Measurements from ENCODE around the gene ARHGEF7.
"Not testable (repeated sequence)": the region's sequence is repeated elsewhere in the genome, so short reads cannot be mapped to it uniquely, and the experiment has no call there.

Gene ARHGEF7, protein sequence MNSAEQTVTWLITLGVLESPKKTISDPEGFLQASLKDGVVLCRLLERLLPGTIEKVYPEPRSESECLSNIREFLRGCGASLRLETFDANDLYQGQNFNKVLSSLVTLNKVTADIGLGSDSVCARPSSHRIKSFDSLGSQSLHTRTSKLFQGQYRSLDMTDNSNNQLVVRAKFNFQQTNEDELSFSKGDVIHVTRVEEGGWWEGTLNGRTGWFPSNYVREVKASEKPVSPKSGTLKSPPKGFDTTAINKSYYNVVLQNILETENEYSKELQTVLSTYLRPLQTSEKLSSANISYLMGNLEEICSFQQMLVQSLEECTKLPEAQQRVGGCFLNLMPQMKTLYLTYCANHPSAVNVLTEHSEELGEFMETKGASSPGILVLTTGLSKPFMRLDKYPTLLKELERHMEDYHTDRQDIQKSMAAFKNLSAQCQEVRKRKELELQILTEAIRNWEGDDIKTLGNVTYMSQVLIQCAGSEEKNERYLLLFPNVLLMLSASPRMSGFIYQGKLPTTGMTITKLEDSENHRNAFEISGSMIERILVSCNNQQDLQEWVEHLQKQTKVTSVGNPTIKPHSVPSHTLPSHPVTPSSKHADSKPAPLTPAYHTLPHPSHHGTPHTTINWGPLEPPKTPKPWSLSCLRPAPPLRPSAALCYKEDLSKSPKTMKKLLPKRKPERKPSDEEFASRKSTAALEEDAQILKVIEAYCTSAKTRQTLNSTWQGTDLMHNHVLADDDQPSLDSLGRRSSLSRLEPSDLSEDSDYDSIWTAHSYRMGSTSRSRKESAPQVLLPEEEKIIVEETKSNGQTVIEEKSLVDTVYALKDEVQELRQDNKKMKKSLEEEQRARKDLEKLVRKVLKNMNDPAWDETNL

DNA sequence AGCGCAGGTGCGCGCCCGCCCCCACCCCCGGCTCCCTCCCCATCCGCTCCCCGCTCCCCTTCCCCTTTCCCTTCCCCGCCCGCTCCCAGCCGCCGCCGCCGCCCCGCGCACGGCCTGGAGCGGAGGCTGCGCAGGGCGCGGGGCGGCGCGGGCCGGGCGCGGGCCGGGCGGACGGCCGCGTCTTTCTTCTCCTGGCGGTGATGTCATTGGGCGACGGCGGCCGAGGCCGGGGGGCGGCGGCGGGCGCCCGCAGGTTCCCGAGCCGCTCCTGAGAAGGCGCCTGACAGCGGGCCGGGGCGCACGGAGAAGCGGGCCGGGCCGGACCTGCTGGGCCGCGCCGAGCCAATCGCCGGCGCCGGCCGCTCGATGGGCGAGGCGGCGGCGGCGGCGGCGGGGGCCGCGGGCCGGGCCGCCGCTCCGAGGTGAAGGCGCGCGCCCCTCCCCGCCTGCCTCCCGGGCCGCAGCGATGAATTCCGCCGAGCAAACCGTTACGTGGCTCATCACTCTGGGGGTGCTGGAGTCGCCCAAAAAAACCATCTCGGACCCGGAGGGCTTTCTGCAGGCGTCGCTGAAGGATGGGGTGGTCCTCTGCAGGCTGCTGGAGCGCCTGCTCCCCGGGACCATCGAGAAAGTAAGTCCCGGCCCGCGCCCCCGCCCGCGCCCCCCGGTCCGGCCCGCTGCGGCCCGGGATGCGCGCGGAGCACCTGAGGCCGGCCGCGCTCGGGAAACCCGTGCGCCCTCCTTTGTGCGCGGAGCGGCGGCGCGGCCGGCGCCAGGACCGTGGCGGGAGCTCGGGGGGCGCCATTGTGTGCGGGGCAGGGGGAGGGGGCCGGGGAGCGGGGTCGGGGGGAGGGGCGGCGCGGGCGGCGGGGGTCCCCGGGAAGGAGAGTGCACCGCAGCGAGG lies at the start of gene ARHGEF7:
Gene ARHGEF7, plus strand, starts transcription at position 250 of the 904 bp plus-strand sequence. Its CDS starts 217 bp downstream, at position 467.
- peak; percentile 47 for ATAC-seq

GRCh38 chr13:111065698-111066097 lies 49.4 kb upstream of the ARHGEF7 start:
- Mint-ChIP-seq H3K27ac (no peak overlapping the region), H3K36me3 (peaks cover 2% of the 10 kb centered on the region), H3K9me3 (peaks cover 2% of the 10 kb centered on the region), H3K4me1 (peaks cover 8% of the 10 kb centered on the region), H3K4me3 (no peak overlapping the region), H3K27me3 (peaks cover 51% of the 10 kb centered on the region)
- ATAC-seq = no peak

More for the DNA sequence above, at the start of gene ARHGEF7:
- H3K36me3 Mint-ChIP-seq = no peaks in the 10 kb centered on the region
- H3K27me3 Mint-ChIP-seq = peaks cover 65% of the 10 kb centered on the region
- peak within 1 kb of the TSS; percentile 14 for H3K27ac Mint-ChIP-seq
- H3K4me3 Mint-ChIP-seq = peak within 1 kb of the TSS; percentile 82
- H3K4me1 Mint-ChIP-seq = peaks cover 7% of the 10 kb centered on the region
- H3K9me3 Mint-ChIP-seq = no peaks in the 10 kb centered on the region

DNA sequence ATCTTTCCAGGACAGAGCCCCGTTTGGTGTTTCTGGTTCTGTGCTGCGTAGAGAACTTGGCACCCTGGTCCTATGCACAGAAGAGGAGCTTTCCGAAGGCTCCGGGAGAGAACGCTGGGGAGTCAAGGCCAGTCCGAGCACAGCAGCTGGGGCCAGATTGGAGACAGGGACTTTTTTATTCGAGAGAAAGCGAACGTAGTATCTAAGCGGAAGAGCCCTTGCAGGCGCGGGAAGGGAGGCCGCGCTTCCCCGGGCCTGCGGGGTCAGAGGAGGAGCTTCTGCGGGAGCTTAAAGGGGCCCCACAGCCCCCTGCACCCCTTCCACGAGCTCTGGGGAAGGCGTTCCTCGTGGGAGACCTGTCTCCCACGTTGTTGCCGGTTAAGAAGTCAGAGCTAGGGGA lies 48.6 kb upstream of the ARHGEF7 start:
- H3K4me3 Mint-ChIP-seq = peak overlapping the region; percentile 43
- peaks cover 7% of the 10 kb centered on the region for H3K36me3 Mint-ChIP-seq
- peak overlapping the region; percentile 10 for H3K27ac Mint-ChIP-seq
- no peak for ATAC-seq
- H3K27me3 Mint-ChIP-seq = peaks cover 43% of the 10 kb centered on the region
- peaks cover 8% of the 10 kb centered on the region for H3K4me1 Mint-ChIP-seq
- H3K9me3 Mint-ChIP-seq = peaks cover 8% of the 10 kb centered on the region

DNA sequence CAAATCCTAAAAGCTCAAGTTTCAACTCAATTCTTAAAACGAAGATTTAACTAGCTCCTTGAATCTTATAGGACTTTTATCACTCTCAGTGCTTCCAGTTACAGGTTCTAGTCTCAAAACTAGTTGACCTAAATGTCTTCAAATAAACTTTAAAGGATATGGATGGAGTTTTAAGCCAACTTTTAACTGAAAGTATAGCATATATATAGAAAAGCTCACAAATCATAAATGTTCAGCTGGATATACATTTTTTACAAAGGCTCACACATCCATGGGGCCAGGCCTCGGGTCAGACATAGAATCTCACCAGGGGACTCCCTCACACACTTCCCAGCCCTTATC lies 47.1 kb upstream of the ARHGEF7 start:
- Mint-ChIP-seq H3K27me3 (peaks cover 30% of the 10 kb centered on the region), H3K4me3 (no peak overlapping the region), H3K36me3 (peaks cover 7% of the 10 kb centered on the region)

DNA sequence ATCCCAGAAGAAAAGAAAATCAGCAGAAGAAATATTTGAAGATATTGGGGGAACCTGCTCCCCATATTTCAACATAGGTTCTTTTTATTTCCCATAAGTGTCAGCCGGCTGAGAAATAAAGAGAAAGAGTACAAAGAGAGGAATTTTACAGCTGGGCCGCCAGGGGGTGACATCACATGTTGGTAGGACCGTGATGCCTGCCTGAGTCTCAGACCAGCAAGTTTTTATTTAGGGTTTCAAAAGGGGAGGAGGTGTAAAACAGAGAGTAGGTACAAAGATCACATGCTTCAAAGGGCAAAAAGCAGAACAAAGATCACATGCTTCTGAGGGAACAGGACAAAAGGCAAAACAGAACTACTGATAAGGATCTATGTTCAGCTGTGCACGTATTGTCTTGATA lies 44.0 kb upstream of the ARHGEF7 start:
- not testable (repeated sequence) for ATAC-seq, H3K27me3 Mint-ChIP-seq, H3K4me1 Mint-ChIP-seq, H3K36me3 Mint-ChIP-seq, H3K4me3 Mint-ChIP-seq, H3K27ac Mint-ChIP-seq
- H3K9me3 Mint-ChIP-seq = peaks cover 29% of the 10 kb centered on the region

More for the DNA sequence above, 47.1 kb upstream of the ARHGEF7 start:
- no peak for ATAC-seq
- peaks cover 8% of the 10 kb centered on the region for H3K4me1 Mint-ChIP-seq
- no peak overlapping the region for H3K27ac Mint-ChIP-seq
- H3K9me3 Mint-ChIP-seq = peaks cover 14% of the 10 kb centered on the region

DNA sequence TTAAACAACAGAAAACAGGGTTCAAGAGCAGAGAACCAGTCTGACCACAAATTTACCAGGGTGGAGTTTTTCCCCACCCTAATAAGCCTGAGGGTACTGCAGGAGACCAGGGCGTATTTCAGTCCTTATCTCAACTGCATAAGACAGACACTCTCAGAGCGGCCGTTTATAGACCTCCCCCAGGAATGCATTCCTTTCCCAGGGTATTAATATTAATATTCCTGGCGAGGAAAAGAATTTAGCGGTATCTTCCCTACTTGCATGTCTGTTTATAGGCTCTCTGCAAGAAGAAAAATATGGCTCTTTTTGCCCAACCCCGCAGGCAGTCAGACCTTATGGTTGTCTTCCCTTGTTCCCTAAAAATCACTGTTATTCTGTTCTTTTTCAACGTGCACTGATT lies 43.6 kb upstream of the ARHGEF7 start:
- H3K36me3 Mint-ChIP-seq, H3K4me1 Mint-ChIP-seq, ATAC-seq, H3K4me3 Mint-ChIP-seq, H3K27me3 Mint-ChIP-seq, H3K27ac Mint-ChIP-seq: not testable (repeated sequence)
- peaks cover 29% of the 10 kb centered on the region for H3K9me3 Mint-ChIP-seq

DNA sequence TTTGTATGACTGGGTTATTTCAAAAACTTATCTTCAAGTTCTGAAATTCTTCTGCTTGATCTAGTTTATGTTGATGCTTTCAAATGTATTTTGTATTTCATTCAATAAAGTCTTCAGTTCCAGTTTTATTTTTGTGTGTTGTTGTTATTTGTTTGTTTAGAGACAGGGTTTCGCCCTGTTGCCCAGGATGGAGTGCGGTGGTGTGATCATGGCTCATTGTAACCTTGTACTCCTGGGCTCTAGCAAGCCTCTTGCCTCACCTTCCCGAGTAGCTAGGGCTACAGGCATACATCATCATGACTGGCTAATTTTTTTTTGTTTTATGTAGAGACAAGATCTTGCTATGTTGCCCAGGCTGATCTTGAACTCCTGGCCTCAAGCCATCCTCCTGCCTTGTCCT lies 40.3 kb upstream of the ARHGEF7 start:
- no peak overlapping the region for H3K27ac Mint-ChIP-seq
- no peaks in the 10 kb centered on the region for H3K27me3 Mint-ChIP-seq
- no peak for ATAC-seq
- peaks cover 7% of the 10 kb centered on the region for H3K36me3 Mint-ChIP-seq
- no peak overlapping the region for H3K4me3 Mint-ChIP-seq
- no peaks in the 10 kb centered on the region for H3K4me1 Mint-ChIP-seq
- peaks cover 29% of the 10 kb centered on the region for H3K9me3 Mint-ChIP-seq

- Mint-ChIP-seq H3K4me3 (no peak overlapping the region), H3K4me1 (no peaks in the 10 kb centered on the region), H3K9me3 (peaks cover 21% of the 10 kb centered on the region), H3K36me3 (no peaks in the 10 kb centered on the region), H3K27me3 (peaks cover 9% of the 10 kb centered on the region), H3K27ac (no peak overlapping the region)
- no peak for ATAC-seq
Measured at GRCh38 chr13:111076155-111077013, 38.7 kb upstream of the ARHGEF7 start.

DNA sequence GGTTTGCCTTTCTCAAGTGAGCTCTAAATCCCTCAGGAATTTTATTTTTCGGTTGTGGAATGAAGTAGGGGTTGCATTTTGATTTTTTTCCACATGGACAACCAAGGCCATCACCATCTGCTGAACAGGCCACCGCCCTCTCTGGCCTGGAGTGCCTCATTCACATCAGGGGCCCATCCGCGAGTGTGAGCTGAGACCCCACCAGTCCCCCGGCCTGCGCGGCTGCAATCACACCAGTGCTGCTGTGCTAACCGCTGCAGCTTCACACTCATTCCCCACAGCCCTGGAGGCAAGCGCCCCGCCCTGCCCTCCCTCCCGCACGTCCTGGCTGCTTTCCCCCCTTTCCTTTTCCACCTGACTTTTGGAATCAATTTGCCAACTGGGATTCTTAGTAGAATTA lies 35.7 kb upstream of the ARHGEF7 start:
- Mint-ChIP-seq H3K4me3 (no peak overlapping the region), H3K36me3 (no peaks in the 10 kb centered on the region), H3K27me3 (peaks cover 21% of the 10 kb centered on the region), H3K9me3 (peaks cover 12% of the 10 kb centered on the region), H3K27ac (no peak overlapping the region), H3K4me1 (no peaks in the 10 kb centered on the region)
- ATAC-seq = no peak

DNA sequence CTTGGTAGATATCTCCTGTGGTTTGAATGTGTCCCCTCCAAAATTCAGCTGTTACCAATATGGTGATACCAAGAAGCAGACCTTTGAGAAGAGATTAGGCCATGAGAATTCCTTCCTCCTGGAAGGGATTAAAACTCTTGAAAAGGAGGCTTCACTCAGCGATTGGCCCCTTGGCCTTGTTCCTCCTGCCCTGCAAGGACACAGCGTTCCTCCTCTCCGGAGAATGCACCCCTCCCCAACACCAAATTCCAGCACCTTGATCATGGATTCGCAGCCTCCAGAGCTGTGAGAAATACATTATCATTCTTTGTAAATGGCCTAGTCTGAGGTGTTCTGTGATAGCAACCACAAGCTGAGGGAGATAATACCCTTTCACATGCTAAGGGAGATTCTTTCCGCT lies 34.5 kb upstream of the ARHGEF7 start:
- no peaks in the 10 kb centered on the region for H3K36me3 Mint-ChIP-seq
- H3K9me3 Mint-ChIP-seq = peaks cover 5% of the 10 kb centered on the region
- H3K4me1 Mint-ChIP-seq = no peaks in the 10 kb centered on the region
- H3K4me3 Mint-ChIP-seq = no peak overlapping the region
- H3K27ac Mint-ChIP-seq = no peak overlapping the region
- peaks cover 21% of the 10 kb centered on the region for H3K27me3 Mint-ChIP-seq
- ATAC-seq = no peak

- Mint-ChIP-seq H3K27me3 (peaks cover 32% of the 10 kb centered on the region), H3K27ac (no peak overlapping the region), H3K9me3 (no peaks in the 10 kb centered on the region), H3K4me3 (no peak overlapping the region), H3K4me1 (no peaks in the 10 kb centered on the region), H3K36me3 (no peaks in the 10 kb centered on the region)
- ATAC-seq = no peak
Measured at GRCh38 chr13:111082240-111082639, 32.9 kb upstream of the ARHGEF7 start.

- not testable (repeated sequence) for H3K27ac Mint-ChIP-seq, H3K4me1 Mint-ChIP-seq, ATAC-seq, H3K9me3 Mint-ChIP-seq, H3K36me3 Mint-ChIP-seq, H3K4me3 Mint-ChIP-seq
- H3K27me3 Mint-ChIP-seq = peaks cover 37% of the 10 kb centered on the region
Measured at GRCh38 chr13:111082769-111083168, 32.3 kb upstream of the ARHGEF7 start.

DNA sequence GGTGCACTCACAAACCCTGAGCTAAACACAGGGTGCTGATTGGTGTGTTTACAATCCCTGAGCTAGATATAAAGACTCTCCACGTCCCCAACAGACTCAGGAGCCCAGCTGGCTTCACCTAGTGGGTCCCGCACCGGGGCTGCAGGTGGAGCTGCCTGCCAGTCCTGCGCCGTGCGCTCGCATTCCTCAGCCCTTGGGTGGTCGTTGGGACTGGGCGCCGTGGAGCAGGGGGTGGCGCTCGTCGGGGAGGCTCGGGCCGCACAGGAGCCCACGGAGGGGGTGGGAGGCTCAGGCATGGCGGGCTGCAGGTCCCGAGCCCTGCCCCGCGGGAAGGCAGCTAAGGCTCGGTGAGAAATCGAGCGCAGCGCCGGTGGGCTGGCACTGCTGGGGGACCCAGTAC lies 31.4 kb upstream of the ARHGEF7 start:
- peaks cover 40% of the 10 kb centered on the region for H3K27me3 Mint-ChIP-seq
- H3K36me3 Mint-ChIP-seq, H3K27ac Mint-ChIP-seq, H3K4me1 Mint-ChIP-seq, H3K9me3 Mint-ChIP-seq, H3K4me3 Mint-ChIP-seq, ATAC-seq: not testable (repeated sequence)

- Mint-ChIP-seq H3K27me3 (peaks cover 40% of the 10 kb centered on the region), H3K27ac (no peak overlapping the region), H3K9me3 (no peaks in the 10 kb centered on the region), H3K4me1 (no peaks in the 10 kb centered on the region), H3K4me3 (no peak overlapping the region), H3K36me3 (no peaks in the 10 kb centered on the region)
- no peak for ATAC-seq
Measured at GRCh38 chr13:111090169-111090568, 24.9 kb upstream of the ARHGEF7 start.

Measured in stimulated activated memory B cell treated with anti-CD40 and anti-IgM and Interleukin-4, amounts not matched to agents 10 μg/mL and 1 μg/mL and 100 μg/mL, for 72 hours (primary cell).